GM12891 (cell line): ENCODE results near the gene AFAP1.
A peak's percentile ranks its signal among the peaks of the same experiment; 100 is the strongest.

ENCODE experiments used
- DNase-seq: peaks from one replicate; pipeline ENCODE4 v3.0.0; 2011; ENCODE audit warnings: low spot score; ENCODE audit not compliant: insufficient read length
- FAIRE-seq: peaks from 2 replicates; lab custom pipeline; 2011; peaks lifted over from hg19 to GRCh38; lab: Jason Lieb, UNC
- PAX5 ChIP-seq: IDR thresholded peaks from 2 replicates; pipeline ENCODE4 v1.6.1; 2011; ENCODE audit warnings: low read length, moderate library complexity, mild to moderate bottlenecking; ENCODE audit not compliant: insufficient read depth, severe bottlenecking
- POLR2A ChIP-seq: IDR thresholded peaks from 2 replicates; pipeline ENCODE4 v1.6.1; 2011; ENCODE audit warnings: low read depth, low read length, control low read depth
- POLR2AphosphoS5 ChIP-seq: IDR thresholded peaks from 2 replicates; pipeline ENCODE4 v1.6.1; 2011; ENCODE audit warnings: low read depth, low read length, control low read depth
- POU2F2 ChIP-seq: IDR thresholded peaks from 2 replicates; pipeline ENCODE4 v1.6.1; 2011; ENCODE audit warnings: low read depth, mild to moderate bottlenecking, control low read depth, low read length, moderate library complexity
- SPI1 ChIP-seq: IDR thresholded peaks from 2 replicates; pipeline ENCODE4 v1.6.1; 2011; ENCODE audit warnings: low read depth, low read length, control low read depth
- TAF1 ChIP-seq: IDR thresholded peaks from 2 replicates; pipeline ENCODE4 v1.6.1; 2011; ENCODE audit warnings: low read depth, low read length, control low read depth

The AFAP1 gene

GRCh38 chr4:7978907-7979651 is 39.4 kb upstream of the AFAP1 start:
- DNase-seq (no peak), FAIRE-seq (no peak)
- TF ChIP-seq POLR2AphosphoS5 (no peak), SPI1 (no peak)

- FAIRE-seq (no peak), DNase-seq (no peak)
- no peak for TF ChIP-seq PAX5
- TF ChIP-seq POU2F2, result no peak
- no peak for TF ChIP-seq SPI1
- no peak for TF ChIP-seq POLR2A
- no peak for TF ChIP-seq POLR2AphosphoS5
- no peak for TF ChIP-seq TAF1
These were observed 38.8 kb upstream of the AFAP1 start for GRCh38 chr4:7978489-7978888.

GRCh38 chr4:7976634-7977033 is 37.0 kb upstream of the AFAP1 start:
- FAIRE-seq (peak; percentile 78), DNase-seq (no peak)
- no peak for TF ChIP-seq POU2F2
- no peak for TF ChIP-seq SPI1
- TF ChIP-seq PAX5, result no peak
- TF ChIP-seq TAF1, result no peak
- no peak for TF ChIP-seq POLR2A
- no peak for TF ChIP-seq POLR2AphosphoS5

- no peak for FAIRE-seq
- DNase-seq, result no peak
- TF ChIP-seq POU2F2 (no peak), POLR2A (no peak), POLR2AphosphoS5 (no peak), TAF1 (no peak), PAX5 (no peak), SPI1 (no peak)
These were observed 36.4 kb upstream of the AFAP1 start for GRCh38 chr4:7976025-7976424.

DNA sequence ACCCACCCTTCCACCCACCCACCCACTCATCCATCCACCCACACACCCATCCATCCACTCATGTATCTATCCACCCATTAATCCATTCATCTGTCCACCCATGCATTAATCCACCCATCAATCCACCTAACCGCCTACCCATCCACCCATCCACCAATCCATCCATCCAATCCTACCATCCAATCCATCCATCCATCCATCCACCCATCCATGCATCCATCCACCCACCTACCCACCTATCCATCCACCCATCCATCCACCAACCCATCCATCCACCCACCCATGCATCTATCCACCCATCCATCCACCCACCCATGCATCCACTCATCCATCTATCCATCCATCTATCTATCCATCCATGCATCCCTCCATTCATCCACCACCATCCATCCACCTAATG is 34.8 kb upstream of the AFAP1 start:
- FAIRE-seq, result no peak

DNA sequence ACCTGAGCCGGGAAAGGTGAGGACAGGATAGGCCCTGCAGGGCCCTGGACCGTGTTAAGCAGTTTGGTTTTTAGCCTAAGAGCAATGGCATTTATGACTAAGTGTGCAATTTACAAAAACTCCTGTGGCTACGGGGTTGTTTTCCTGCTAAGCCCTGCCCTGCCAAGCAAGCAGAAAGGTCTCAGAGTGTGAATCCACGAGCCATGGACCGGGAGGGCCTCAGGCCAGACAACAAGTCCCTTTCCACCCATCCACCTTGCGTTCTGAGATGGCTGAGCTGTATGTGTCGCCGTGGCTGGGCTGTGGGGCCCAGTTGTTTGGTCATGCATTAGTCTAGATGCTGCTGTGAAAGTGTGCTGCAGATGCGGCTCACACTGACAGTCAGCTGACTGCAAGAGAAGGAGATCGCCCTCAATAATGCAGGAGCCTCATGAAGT is 33.9 kb upstream of the AFAP1 start:
- DNase-seq (no peak), FAIRE-seq (no peak)

More for the DNA sequence above, 34.8 kb upstream of the AFAP1 start:
- TF ChIP-seq TAF1, result no peak
- TF ChIP-seq PAX5, result no peak
- no peak for TF ChIP-seq SPI1
- TF ChIP-seq POLR2AphosphoS5, result no peak
- no peak for DNase-seq

DNA sequence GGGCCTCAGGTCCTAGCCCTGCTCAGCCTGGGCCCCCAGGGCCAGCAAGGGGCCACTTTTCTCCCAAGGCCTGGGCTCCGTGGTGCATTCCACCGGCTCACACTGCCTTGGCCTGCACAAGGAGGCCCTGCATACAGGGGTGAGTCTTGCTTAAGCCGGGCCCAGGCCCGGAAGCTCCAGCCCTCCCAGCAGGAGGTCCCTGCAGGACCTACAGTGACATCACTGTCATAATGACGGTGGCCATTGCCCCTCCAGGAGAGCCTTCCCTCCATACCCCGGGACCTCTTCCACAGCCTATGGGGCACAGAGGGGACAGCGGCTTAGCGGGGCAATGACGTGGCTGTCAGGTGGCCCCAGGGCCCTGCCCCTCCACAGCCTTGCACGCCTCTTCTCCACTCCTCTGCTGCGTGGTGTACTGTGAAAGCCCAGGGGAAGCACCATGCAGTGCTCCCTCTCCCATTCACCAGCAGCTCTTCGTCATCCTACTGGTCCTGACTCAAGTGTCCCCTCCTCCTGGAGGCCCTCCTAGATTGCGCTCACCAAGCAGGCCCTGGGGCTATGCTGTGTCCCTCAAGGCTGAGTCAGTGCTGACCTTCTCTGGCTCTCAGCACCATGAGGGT is 32.3 kb upstream of the AFAP1 start:
- DNase-seq (no peak), FAIRE-seq (no peak)
- TF ChIP-seq TAF1 (no peak), POLR2AphosphoS5 (no peak), POLR2A (no peak)

More for the DNA sequence above, 33.9 kb upstream of the AFAP1 start:
- TF ChIP-seq POU2F2 (no peak), PAX5 (no peak), POLR2AphosphoS5 (no peak), POLR2A (no peak)

DNA sequence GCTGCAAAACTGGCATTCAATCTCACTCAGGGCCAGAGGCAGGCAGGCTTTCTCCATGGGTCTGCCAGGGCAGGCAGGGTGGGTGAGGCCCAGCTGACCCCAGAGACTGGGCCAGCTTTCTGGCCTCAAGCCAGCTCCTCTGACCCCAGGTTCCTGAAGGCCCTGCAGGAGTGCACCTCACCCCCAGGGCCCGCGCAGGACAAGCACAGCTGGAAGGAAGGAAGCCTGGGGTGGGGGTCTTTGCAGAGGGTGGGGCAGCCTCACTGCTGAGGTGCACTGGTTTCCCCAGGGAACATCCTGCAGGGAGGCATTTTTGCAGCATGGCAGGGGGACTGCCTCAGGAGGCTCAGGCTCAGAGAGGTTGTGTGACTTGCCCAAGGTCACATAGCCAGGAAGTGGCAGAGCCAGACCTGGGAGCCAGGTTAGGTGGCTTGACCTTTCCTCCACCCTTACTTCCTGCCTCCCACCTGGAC is 31.5 kb upstream of the AFAP1 start:
- TF ChIP-seq PAX5, result no peak
- TF ChIP-seq SPI1, result no peak
- no peak for TF ChIP-seq POLR2A
- TF ChIP-seq POLR2AphosphoS5, result no peak
- TF ChIP-seq POU2F2, result no peak
- no peak for TF ChIP-seq TAF1
- DNase-seq (no peak), FAIRE-seq (peak; percentile 50)

DNA sequence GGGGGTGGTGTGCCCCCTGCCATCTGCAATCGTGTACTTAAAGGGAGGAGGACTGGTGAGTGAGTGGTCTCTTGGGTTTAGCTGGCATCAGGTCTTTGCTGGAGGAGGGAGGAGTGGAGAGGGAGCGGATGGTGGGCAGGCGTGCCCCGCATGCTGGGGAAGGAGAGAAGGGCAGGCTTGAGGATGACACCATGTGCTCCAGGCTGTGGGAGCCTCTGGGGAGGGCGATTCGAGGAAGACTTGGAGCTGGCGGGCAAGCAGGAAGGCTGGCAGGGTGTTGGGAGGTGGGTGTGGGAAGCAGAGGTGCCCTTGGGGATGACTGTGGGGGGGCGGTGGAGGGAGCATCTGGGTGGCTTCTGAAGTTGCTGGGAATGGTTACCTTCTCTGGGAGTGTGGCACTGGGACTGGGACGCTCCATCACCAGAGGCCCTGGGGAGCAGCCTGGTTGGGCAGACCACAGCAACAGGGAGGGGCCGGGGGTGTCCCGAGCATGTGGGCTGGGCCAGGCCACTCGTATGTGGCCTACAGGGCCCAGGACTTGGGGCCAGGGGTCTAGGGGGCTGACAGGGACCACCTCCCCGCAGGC is 30.8 kb upstream of the AFAP1 start:
- no peak for TF ChIP-seq POLR2AphosphoS5
- no peak for TF ChIP-seq SPI1
- TF ChIP-seq POU2F2, result no peak
- TF ChIP-seq TAF1, result no peak
- no peak for TF ChIP-seq POLR2A
- DNase-seq (no peak), FAIRE-seq (no peak)

DNA sequence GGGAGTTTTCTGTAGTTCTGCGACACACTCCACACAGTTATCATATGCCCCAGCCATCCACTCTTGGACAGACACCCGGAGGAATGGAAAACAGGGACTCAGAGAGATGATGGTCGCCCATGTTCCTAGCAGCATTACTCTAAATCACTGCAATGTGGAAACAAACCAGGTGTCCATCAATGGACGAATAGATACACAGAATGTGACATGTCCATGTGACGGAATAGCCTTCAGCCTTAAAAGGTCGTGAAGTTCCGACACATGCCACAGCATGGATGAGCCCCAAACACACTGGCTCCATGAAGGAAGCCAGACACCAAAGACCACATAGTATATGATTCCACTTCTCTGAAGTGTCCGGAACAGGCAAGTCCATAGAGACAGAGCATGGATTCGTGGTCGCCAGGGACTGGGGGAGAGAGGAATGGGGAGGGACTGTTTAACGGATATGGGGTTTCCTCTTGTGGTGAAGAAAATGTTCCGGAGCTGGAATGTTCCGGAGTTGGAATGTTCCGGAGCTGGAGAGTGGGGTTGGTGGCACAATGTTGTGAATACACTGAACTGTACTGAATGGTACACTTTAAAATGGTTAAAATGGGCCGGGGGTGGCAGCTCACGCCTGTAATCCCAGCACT is 28.7 kb upstream of the AFAP1 start:
- DNase-seq (no peak), FAIRE-seq (no peak)
- TF ChIP-seq SPI1 (no peak), POLR2AphosphoS5 (no peak), POLR2A (no peak), TAF1 (no peak)
